Fibroblast of mammary gland (primary cell): Measurements from ENCODE around the gene HMGB4.
A peak's percentile ranks its signal among the peaks of the same experiment; 100 is the strongest.

Experiments
- DNase-seq: peaks from one replicate; pipeline ENCODE4 v3.0.0-alpha.2; 2010; ENCODE audit warnings: low read depth
- H3K4me3 ChIP-seq: 2 replicates; pipeline ENCODE4 v1.5.1; 2011; ENCODE audit warnings: low read depth, mild to moderate bottlenecking, low read length, moderate library complexity; ENCODE audit not compliant: control insufficient read depth
- CTCF ChIP-seq: conservative IDR thresholded peaks from 2 replicates; pipeline ENCODE4 v1.5.1; 2011; ENCODE audit warnings: low read depth, low read length, inconsistent platforms; ENCODE audit not compliant: control insufficient read depth, insufficient read depth

HMGB4 gene

DNA sequence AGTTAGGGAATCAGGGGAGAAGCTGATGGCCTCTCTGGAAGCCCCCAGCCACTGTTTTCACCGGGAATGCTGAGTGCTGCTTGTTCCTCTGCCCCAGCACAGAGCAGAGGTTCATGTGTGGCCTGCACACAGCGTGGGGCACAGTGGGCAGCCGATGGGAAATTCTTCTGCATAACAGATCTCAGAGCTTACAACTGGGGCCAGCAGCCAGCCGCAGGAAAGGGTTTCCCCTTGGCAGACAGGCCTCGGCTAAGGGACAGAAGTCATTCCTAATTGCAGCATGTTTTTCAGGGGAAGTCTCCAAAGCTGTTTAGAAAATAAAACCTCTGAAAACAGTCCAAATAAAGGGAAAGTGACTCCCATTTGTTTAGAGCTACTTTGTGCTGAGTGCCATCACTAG lies 22.6 kb downstream of the HMGB4 start:
- no peak for TF ChIP-seq CTCF
- DNase-seq = no peak
- H3K4me3 ChIP-seq = no peak overlapping the region

DNA sequence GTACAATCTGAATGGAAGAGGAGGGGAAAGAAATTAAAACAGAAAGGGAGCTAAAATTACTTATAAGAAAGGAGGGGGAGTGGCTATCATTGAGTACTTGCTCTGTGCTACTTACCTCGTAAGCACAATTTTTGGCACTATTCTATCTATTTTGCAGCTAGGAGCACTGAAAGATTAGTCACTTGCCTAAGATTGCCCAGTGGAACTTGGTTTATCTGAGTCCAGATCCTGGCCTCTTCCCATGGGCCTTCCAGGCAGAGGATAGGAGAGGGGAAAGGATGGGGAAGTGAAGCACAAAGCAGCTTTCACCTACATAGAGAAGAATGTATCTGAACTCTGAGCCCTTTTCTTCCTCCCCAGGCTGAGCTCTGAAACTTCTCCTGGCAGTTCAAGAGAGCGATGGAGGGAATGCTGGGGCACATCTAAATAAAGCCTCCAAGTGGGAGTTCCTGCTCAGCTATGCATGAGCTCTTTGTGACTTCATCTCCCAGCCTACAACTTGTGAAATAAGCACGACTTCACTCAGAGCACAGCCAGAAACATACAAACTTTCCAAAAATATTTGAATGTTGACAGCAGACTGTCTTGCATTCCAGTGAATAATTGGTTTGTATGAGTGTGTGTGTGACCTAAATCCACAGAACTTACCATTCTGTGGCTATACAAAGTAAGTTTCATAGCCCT lies 29.4 kb downstream of the HMGB4 start:
- no peak overlapping the region for H3K4me3 ChIP-seq
- TF ChIP-seq CTCF = no peak
- peak; percentile 86 for DNase-seq

DNA sequence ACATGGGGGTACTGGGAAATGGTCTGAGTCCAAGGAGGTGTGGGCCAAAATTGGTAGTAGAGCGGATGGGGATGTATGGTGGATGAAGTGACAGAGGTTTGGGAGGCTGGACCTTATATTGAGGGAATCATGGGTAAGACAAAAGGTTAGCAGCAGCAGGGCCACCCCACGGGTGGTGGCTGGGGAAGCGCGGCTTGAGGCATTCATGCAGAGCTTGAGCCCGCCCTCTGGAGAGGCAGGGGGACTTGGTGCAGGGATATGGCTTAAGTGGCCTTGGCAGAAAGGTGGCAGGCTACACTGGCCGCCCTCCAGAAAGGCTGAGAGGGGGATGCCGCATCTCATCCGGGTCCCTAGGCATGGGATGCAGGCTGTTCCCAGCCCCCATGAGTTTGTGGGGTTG lies 31.5 kb downstream of the HMGB4 start:
- TF ChIP-seq CTCF = no peak
- H3K4me3 ChIP-seq = no peak overlapping the region
- DNase-seq = no peak

GRCh38 chr1:33895976-33896375 lies 32.1 kb downstream of the HMGB4 start:
- TF ChIP-seq CTCF = no peak
- no peak for DNase-seq
- H3K4me3 ChIP-seq = no peak overlapping the region

DNA sequence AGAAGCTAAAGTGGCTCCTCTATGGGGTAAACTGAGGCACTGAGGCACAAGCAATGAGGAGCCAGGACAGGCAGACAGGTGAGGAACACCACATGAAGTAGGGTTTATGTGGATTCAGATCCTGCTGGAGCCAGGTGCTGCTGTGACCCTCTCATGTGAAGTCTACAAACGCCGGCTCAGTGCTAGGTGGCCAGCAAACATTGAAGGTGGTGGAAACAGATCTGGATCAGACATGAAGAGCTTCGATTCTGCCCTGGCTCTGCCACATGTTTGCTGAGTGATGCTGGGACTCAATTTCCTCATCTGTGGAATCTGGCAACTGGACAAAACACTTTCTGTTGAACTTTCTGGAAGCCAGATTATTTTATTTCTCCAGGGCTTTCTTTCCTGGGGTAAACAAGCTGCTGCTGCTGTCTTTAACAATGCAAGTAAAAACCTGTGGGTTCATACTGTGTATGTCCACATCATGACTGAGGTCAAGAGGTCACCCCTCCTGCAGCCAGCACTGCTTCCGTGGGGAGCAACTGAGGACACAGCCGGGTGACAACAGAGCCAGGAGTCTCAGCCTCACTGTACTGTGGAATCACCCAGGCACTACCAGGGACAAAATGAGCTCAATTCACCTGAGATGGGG lies 33.3 kb downstream of the HMGB4 start:
- DNase-seq = peak; percentile 41
- no peak for TF ChIP-seq CTCF
- no peak overlapping the region for H3K4me3 ChIP-seq

DNA sequence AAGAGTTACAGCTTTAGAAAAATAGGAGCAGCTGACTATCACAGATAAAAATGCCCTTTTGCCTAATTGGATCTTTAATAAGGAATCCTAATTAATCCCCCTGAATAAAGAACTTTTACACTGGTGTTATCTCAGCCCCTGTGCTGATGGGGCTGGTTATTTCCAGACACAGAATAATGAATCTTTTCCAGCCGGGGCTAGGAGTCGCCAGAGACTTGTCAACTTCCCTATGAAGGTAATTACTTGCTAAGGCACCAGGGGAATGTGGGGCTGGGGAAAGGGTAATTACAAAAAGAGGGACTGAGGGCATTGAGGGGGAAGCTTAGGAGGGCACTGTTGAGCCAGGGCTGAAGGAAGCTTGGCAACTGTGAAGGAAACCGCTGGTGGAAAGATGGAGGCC lies 34.5 kb downstream of the HMGB4 start:
- H3K4me3 ChIP-seq = no peak overlapping the region
- no peak for DNase-seq
- no peak for TF ChIP-seq CTCF

GRCh38 chr1:33898881-33899280 lies 35.0 kb downstream of the HMGB4 start:
- DNase-seq = no peak
- TF ChIP-seq CTCF = no peak
- no peak overlapping the region for H3K4me3 ChIP-seq
